OCI-M2 (cell line): ENCODE results near the gene CCDC43.
"Not testable (repeated sequence)": the region's sequence is repeated elsewhere in the genome, so short reads cannot be mapped to it uniquely, and the experiment has no call there.

Experiments used
- DNase-seq: peaks from one replicate; lab custom pipeline; 2025; ENCODE audit not compliant: unreplicated experiment; lab: John Stamatoyannopoulos, UW

Gene CCDC43, protein sequence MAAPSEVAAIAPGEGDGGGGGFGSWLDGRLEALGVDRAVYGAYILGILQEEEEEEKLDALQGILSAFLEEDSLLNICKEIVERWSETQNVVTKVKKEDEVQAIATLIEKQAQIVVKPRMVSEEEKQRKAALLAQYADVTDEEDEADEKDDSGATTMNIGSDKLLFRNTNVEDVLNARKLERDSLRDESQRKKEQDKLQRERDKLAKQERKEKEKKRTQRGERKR

DNA sequence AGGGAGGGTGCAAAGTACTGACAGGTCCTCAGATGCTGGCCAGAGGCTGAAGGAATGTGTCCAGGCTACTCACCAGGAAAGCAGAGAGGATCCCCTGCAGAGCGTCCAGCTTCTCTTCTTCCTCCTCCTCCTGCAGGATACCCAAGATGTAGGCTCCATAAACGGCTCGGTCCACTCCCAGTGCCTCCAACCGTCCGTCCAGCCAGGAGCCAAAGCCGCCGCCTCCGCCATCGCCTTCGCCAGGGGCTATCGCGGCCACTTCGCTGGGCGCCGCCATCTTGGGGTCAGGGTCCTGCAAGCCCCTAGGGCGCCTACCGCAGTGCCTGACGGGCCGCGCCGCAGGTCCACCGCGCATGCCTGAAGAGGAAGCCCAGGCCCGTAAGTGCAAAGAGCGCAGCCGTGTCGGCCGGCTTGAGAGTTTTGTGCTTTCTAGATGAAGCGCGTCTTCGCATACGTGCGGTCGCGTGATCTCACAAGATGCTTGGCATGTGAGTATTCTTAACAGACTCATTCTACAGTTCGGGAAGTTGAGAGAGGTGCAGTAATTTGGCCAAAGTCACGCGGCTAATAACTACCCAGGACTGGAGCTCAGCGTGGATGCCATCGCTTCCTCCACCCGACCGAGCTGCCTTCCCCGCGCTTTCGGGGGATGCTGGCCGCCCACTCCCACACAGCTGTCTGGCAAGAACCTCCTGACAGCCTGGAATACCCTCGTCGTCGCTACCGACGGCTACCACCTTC, at the start of gene CCDC43:
TSS of gene CCDC43 (minus strand) at position 300 of the 741 bp plus-strand sequence. CDS start at position 277, 23 bp downstream.
- DNase-seq, result peak; percentile 38

DNA sequence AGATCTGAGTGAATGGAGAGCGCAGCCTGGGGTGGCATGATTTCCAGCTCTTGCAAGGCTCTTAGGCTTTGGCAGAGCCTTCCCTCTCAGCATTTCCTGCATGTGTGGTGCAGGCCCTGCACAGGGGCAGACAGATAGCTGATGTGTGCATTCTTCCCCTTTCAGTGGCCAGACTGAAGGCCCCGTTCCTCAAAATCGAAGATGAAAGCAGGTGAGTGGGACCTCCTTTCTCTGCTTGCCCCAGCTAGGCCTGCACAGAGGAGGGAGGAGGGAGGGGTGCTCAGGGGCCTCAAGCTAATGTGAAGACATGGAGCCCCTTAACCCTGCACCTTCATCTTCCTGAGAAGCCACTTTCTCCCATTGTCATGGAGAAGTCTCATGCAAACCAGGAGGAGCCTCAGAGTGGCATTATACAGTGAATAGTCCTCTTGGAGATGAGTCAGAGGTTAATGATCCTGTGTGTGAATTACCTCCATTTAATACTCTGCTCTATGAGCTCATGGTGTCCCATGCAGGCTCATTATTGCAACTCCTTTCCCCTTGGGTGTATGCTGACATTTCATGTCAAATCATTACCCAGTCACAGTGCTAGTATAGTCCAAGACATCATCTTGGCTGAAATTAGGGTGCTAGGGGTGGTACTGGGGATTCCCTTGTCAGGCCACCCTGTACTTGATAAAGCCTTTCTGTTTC, 48.8 kb upstream of the CCDC43 start:
- DNase-seq, result no peak

DNA sequence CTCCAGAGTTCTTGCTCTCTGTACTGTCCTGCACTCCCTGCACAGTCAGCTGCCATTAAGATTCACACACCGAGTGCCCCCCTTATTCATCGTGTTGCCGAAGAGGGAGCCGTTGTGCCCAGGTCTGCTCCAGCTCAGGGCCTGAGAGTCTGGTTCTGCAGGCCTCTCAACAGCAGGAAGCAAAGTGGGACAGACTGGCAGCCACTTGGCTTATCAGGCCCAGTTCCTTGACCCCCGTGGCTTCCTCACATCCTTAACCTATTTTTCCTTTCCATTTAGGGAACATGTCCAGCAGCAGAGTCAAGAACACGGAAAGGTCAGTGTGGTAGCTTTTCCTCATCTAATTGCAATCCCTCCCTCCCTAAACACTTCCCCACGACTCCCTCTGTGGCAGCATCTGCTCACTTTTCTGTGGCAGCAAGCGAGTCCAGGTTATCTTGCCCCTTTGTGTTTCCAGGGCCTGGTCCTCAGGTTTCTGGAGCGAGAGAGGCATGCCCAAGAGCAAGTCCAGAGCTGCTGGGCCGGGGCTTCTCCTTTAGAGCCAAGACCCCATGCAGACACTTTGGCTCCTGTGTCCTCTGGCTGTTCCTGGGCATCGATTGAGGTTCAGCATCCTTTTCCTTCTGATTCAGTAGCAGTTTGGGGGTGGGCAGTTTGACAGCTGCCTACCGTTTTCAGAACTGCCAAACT, 47.1 kb upstream of the CCDC43 start:
- DNase-seq, result no peak

DNA sequence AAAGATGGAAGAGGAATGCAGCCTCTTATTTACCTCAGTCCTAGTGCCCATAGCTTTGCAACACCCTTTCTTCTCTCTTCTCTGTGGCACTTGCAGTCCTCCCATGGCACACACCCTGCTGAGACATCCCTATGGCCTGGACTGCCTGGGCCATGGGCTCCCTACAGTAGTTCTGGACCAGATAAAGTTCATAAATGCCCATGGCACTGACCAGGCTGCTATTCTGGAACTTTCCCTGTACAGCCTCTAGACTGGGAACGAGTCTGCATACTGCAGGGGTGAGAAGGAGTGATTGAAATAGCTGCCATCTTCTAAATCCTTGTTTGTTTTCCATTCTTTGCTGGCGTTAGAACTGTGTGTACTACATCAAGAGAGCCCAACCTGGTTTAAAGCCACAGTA, 44.7 kb upstream of the CCDC43 start:
- DNase-seq, result no peak

DNA sequence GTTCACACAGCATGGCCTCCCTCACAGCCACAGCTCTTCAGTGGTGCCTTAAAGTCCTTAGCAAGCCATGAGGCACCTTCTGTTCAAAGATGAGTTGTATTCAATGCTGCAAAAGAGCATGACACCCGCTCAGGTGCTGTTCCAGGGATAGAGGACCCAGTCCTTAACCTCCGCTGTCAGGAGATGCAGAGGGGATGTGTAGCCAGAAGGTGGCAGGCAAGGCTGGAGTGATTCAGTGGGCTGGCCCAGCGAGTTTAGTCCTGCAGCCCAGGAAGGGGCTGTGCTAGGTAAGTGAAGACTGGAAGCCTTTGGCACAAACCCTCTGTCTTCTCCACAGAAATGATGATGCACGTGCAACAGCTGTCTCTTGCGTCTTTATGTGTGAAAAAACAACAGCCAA, 44.2 kb upstream of the CCDC43 start:
- no peak for DNase-seq

DNA sequence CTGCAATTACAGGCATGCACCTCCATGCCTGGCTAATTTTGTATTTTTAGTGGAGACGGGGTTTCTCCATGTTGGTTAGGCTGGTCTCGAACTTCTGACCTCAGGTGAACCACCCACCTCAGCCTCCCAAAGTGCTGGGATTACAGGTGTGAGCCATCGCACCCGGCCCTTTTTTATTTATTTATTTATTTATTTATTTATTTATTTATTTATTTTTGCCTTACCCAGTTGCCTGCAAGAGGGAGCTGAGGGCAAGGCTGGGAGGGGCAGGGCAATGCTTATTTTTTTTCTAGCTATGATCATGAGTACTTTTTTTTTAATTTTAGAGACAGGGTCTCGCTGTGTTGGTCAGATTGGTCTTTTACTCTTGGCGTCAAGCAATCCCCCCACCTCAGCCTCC, 36.5 kb upstream of the CCDC43 start:
- DNase-seq, result not testable (repeated sequence)

DNA sequence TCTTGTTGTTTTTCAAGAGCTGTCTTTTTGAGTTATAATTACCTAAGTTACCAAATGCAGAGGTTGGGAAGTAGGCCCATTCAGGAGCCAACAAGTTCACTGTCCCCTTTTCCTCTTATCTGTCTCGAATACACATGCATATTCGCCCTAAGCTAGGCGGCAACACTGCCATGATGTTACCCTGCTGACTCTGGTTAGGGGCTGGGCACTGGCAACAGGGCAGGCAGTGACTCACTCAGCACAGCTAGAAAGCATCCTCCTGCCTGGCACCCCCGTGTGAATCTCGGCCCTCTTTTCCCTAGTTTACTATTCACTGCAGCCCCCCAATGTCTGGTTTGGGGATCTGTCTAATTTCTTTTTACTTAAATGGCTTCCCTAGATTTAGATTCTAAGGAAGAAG, 32.7 kb upstream of the CCDC43 start:
- DNase-seq, result no peak

DNA sequence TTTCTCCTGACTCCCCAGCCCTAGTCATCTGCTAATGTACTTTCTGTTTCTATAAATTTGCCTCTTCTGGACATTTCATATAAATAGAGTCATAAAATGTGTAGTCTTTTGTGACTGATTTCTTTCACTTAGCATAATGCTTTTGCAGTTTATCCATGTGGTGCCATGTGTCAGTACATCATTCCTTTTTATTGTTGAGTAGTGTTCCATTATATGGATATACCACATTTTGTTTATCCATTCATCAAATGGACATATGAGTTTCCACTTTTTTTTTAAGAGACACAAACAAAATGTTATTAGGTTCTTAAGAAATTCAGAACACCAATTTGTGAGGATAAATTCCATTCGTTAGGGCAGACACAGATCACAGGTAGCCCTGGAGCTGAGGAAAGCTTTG, 29.9 kb upstream of the CCDC43 start:
- no peak for DNase-seq

DNA sequence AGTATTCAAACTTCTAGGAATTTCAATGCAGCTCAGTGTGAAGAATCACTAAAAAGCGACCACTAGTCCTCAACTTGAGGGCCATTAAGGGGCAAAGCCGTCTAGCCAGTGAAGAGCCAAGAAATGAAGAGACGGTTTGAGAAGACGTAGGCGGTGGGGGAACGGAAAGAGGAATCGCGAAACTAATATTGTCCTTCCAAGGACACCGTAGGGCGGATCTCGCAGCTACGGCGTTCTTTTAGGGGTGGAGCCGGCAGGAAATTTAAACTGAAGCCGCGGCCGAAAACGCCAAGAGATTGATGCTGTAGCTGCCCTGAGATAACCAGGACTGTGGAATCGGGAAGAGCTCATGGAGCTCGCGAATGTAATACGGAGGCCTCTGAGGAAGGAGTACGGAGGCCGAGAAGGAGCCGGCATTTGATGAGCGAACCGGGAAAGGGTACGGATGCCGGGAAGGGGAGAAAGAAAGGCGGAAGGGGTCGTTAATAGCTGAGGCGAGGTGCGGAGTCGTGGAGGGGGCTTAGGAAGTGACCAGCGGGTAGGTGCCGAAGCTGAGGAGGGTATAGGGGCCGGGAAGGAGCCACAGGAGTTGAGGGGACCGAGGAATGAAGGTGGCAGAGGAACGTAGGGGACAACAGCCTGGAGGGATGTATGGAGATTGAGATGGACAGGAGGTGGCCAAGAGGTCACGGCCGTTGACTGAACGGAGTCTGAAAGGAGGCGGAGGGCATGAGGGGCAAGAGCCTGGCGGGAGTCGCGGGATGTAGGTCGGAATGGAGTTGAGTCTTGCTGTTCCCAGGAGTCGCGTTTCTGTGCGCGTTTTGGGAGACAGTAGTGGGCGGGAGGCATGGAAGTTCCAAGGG, 19.1 kb upstream of the CCDC43 start, which contains the start of gene DBF4B:
TSS of gene DBF4B (plus strand) at position 265 of the 863 bp plus-strand sequence. CDS start at position 421, 156 bp downstream.
- DNase-seq, result peak; percentile 43

DNA sequence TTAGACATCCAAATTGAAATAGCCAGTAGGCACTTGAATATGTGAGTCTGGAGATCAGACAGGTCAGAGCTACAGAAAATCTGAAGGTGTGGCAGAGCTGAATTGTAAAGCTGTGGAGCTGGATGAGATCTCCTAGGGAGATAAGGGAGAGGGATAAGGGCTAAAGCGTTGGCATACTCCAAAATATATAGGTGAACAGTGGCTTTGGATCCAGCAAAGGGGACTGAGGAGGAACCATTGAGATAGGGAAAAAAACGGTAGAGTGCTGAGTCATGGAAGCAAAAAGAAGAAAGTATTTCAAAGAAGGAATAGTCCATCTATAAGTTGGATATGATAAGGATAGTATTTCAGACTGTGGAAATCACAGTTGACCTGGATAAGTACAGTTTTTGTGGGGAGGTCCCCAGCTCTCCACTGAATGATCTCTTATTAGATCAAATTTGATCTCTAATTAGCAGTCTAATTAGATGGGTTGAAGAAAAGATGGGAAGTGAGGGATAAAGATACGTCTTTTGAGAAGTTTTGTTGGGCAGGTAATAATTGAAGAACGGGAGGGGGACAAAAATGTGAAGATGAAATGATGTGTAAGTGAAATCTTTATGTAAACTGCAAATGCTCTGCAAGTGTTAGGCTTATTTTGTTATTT, 18.3 kb upstream of the CCDC43 start:
- no peak for DNase-seq

DNA sequence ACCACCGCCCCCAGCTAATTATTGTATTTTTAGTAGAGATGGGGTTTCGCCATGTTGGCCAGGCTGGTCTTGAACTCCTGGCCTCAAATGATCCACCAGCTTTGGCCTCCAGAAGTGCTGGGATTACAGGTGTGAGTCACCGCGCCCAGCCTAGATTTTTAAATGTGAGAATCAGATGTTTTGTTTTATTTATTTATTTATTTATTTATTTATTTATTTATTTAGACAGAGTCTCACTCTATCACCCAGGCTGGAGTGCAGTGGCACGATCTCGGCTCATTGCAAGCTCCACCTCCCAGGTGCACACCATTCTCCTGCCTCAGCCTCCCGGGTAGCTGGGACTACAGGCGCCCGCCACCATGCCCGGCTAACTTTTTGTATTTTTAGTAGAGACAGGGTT, 10.7 kb upstream of the CCDC43 start:
- DNase-seq, result not testable (repeated sequence)

DNA sequence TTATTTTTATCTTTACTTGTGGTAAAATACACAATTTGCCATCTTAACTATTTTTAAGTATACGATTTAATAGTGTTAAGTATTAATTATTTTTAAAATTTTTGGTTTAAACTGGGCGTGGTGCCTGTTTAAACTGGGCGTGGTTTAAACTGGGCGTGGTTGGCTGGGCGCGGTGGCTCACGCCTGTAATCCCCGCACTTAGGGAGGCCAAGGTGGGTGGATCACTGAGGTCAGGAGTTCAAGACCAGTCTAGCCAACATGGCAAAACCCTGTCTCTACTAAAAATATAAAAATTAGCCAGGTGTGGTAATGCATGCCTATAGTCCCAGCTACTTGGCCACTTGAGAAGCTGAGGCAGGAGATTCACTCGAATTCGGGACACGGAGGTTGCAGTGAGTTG, 4.0 kb upstream of the CCDC43 start:
- DNase-seq, result no peak

DNA sequence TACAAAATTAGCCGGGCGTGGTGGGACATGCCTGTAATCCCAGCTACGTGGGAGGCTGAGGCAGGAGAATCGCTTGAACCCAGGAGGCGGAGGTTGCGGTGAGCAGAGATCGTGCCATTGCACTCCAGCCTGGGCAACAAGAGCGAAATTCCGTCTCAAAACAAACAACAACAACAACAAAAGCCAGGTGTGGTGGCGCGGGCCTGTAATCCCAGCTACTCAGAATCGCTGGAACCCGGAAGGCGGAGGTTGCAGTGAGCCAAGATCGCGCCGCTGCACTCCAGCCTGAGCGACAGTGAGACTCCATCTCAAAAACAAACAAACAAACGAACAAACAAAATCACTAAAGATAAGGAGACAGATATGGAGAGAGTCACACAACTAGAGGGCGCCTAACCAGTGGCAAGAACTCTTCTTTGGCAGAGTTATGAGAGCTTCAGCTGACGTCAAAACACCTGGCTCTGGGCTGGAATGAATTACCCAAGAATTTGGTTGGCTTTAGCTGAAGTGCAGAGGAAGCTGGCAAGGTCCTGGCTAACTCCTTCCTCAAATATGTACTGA, 1.2 kb upstream of the CCDC43 start:
- DNase-seq, result not testable (repeated sequence)

DNA sequence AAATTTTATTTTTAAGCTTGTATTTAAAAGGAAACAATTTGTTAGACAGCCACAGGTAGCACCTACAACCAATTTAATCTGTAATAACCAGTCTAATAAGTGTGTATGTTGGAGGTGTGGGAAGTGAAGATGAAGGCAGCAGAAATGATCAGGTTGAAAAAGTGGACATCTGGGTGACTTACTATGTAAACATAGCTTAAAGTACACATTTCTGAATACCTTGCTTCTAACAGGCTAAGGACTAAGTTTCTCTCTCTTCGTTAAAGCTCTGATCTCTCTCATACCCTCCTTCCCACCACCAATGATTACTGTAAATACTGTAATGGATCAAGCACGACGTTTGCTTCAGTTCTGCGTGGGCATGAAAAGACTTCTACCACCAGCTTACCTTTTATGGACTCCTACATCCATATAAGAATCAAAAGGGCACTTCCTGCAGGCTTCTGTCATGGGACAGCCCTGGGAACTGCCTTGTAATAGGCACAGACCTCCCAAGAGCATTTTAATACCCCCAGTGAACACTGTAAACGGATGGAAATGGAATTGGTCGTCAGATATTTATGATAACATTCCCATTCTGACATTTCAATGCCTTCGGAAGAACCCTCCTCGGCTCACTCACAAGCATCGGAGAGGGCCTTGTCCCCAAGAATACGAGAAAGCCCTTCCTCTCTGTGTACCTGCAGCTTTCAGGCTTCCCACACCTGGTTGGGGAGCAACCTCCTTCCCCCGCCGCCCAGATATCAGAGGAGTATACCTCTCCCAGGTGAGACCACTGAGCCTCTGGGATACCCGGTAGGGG, 700 bp downstream of the CCDC43 start:
- DNase-seq, result no peak

DNA sequence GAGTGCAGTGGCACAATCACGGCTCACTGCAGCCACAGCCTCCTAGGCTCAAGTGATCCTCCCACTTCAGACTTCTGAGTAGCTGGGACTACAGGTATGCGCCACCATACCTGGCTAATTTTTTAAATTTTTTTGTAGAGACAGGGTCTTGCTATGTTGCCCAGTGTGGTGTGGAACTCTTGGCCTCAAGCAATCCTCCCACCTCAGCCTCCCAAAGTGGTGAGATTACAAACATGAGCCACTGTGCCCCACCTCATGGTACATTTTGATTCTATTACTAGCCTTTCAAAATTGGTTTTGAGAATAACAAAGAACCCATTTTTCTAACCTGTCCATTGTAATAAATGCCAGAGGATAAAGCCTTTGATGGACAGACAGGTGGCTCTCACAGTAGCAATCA, 1.4 kb downstream of the CCDC43 start:
- DNase-seq, result no peak

DNA sequence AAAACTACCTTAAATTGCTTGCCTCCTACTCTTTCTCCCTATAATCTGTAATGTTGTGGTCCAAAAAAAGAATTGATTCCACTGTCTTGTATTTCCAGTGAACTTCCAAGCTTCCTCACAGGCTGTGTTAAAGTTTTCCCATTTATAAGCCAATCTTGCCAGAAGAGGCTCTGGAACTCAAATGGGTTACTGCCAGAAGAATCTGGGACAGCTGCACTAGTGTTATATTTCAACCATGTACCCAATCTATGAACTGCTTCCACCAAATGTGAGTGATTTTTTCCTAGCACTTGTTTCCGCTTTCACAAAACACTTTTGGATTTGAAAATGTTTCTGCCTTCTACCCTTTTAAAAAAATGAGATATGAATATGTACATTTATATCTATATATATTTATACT, 1.8 kb downstream of the CCDC43 start:
- no peak for DNase-seq

DNA sequence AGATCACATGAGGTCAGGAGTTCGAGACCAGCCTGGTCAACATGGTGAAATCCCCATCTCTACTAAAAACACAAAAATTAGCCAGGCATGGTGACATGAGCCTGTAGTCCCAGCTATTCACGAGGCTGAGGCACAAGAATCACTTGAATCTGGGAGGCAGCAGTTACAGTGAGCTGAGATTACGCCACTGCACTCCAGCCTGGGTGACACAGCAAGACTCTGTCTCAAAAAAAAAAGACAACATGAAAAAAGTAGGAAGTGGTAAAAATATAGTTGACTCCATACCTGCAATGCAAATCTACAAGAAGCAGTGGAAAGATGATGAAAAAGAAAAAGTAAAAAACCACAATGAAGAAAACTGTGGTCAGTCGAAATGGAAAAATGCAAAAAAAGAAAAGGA, 6.3 kb downstream of the CCDC43 start:
- DNase-seq, result not testable (repeated sequence)

DNA sequence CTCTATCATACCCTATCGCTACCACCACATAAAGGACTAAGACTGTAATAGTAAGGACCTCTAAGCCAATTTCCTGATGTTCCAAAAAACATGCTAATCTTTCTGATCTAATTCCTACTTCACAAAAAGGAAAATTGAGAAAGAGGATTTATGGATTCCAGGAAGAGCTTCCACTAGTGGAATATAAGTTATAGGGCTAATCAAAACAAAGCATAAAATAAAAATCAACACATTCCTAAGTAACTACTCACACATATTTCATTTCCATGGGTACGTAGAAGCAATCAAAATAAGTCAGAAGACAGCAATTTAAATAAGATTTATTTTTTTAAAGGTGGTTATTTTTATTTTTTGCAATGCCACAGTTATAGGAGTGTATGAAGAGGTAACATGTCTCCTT, 12.4 kb downstream of the CCDC43 start:
- DNase-seq, result no peak

DNA sequence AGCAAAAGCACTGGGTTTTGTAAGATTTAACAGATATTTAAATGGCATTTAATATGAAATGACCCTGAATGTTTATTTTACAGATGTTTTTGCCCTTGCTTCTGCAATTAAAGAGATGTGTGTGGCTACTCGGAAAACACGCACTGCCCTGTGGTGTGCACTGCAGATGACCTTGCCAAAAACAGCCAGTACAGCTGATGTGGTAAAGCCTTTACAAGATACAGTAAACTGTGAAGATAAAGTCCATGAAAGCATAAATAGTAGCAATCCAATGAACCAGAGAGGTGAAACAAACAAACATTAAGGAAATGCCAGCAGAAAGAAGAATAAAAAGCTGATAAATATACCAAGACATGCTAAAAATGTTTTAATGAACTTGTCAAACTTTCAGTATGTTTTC, 15.7 kb downstream of the CCDC43 start:
- DNase-seq, result no peak
